BLaER1 (cell line): ENCODE data around the gene MAP3K7CL.
"Not testable (repeated sequence)": the region's sequence is repeated elsewhere in the genome, so short reads cannot be mapped to it uniquely, and the experiment has no call there.

Experiments
- H3K27ac ChIP-seq: shearing (Covaris generic); formaldehyde crosslinking; 2 replicates; pipeline ENCODE4 v1.8.1; 2022
- H3K27me3 ChIP-seq: shearing (Covaris generic); formaldehyde crosslinking; 2 replicates; pipeline ENCODE4 v1.8.1; 2022
- H3K36me3 ChIP-seq: shearing (Covaris generic); formaldehyde crosslinking; 2 replicates; pipeline ENCODE4 v1.8.1; 2022
- H3K4me1 ChIP-seq: shearing (Covaris generic); formaldehyde crosslinking; 2 replicates; pipeline ENCODE4 v1.8.1; 2022
- H3K4me2 ChIP-seq: shearing (Covaris generic); formaldehyde crosslinking; 2 replicates; pipeline ENCODE4 v1.8.1; 2022
- H3K4me3 ChIP-seq: shearing (Covaris generic); formaldehyde crosslinking; 2 replicates; pipeline ENCODE4 v1.8.1; 2022
- H3K9ac ChIP-seq: shearing (Covaris generic); formaldehyde crosslinking; 2 replicates; pipeline ENCODE4 v1.8.1; 2022
- H3K9me3 ChIP-seq: shearing (Covaris generic); formaldehyde crosslinking; 2 replicates; pipeline ENCODE4 v1.8.1; 2022
- H4K20me1 ChIP-seq: shearing (Covaris generic); formaldehyde crosslinking; 2 replicates; pipeline ENCODE4 v1.8.1; 2022
- Cebpa-rat ChIP-seq: shearing (Covaris generic); IDR thresholded peaks from 2 replicates; pipeline ENCODE4 v1.8.1; 2022

Gene MAP3K7CL

GRCh38 chr21:29166323-29166722 is 35.9 kb downstream of the MAP3K7CL start:
- Histone ChIP-seq H3K27me3 (no peaks in the 10 kb centered on the region), H4K20me1 (no peaks in the 10 kb centered on the region), H3K9me3 (no peaks in the 10 kb centered on the region), H3K27ac (no peak overlapping the region), H3K4me3 (no peak overlapping the region), H3K4me2 (no peak overlapping the region), H3K4me1 (no peaks in the 10 kb centered on the region), H3K9ac (no peak overlapping the region), H3K36me3 (no peaks in the 10 kb centered on the region)
- TF ChIP-seq Cebpa-rat = no peak

GRCh38 chr21:29166853-29167252 is 36.4 kb downstream of the MAP3K7CL start:
- TF ChIP-seq Cebpa-rat = no peak
- Histone ChIP-seq H3K9ac (no peak overlapping the region), H3K9me3 (no peaks in the 10 kb centered on the region), H3K27ac (no peak overlapping the region), H3K27me3 (no peaks in the 10 kb centered on the region), H3K4me3 (no peak overlapping the region), H4K20me1 (no peaks in the 10 kb centered on the region), H3K4me1 (no peaks in the 10 kb centered on the region), H3K36me3 (no peaks in the 10 kb centered on the region), H3K4me2 (no peak overlapping the region)

GRCh38 chr21:29167481-29167880 is 37.0 kb downstream of the MAP3K7CL start:
- H3K4me1 ChIP-seq, H4K20me1 ChIP-seq, H3K27me3 ChIP-seq, H3K36me3 ChIP-seq, H3K4me3 ChIP-seq, H3K9me3 ChIP-seq, H3K9ac ChIP-seq, H3K4me2 ChIP-seq, H3K27ac ChIP-seq: not testable (repeated sequence)

- Histone ChIP-seq H3K4me3 (no peak overlapping the region), H3K27me3 (no peaks in the 10 kb centered on the region), H3K4me1 (no peaks in the 10 kb centered on the region), H4K20me1 (no peaks in the 10 kb centered on the region), H3K9me3 (no peaks in the 10 kb centered on the region), H3K4me2 (no peak overlapping the region), H3K27ac (no peak overlapping the region), H3K9ac (no peak overlapping the region), H3K36me3 (no peaks in the 10 kb centered on the region)
- TF ChIP-seq Cebpa-rat = no peak
Measured at GRCh38 chr21:29168891-29169315, 38.5 kb downstream of the MAP3K7CL start.

- Histone ChIP-seq H3K9ac (no peak overlapping the region), H4K20me1 (no peaks in the 10 kb centered on the region), H3K4me2 (no peak overlapping the region), H3K9me3 (no peaks in the 10 kb centered on the region), H3K36me3 (no peaks in the 10 kb centered on the region), H3K4me3 (no peak overlapping the region), H3K4me1 (no peaks in the 10 kb centered on the region), H3K27ac (no peak overlapping the region), H3K27me3 (no peaks in the 10 kb centered on the region)
- TF ChIP-seq Cebpa-rat = no peak
Measured at GRCh38 chr21:29170944-29171343, 40.5 kb downstream of the MAP3K7CL start.

GRCh38 chr21:29172282-29172681 is 41.8 kb downstream of the MAP3K7CL start:
- H3K36me3 ChIP-seq = no peaks in the 10 kb centered on the region
- H3K27ac ChIP-seq = no peak overlapping the region
- no peak overlapping the region for H3K4me2 ChIP-seq
- H3K4me3 ChIP-seq = no peak overlapping the region
- H4K20me1 ChIP-seq = no peaks in the 10 kb centered on the region
- no peak overlapping the region for H3K9ac ChIP-seq
- TF ChIP-seq Cebpa-rat = no peak
- H3K27me3 ChIP-seq = no peaks in the 10 kb centered on the region
- no peaks in the 10 kb centered on the region for H3K9me3 ChIP-seq
- peaks cover 8% of the 10 kb centered on the region for H3K4me1 ChIP-seq

- Histone ChIP-seq H3K9me3 (no peaks in the 10 kb centered on the region), H3K4me3 (no peak overlapping the region), H3K4me2 (no peak overlapping the region), H3K9ac (no peak overlapping the region), H4K20me1 (no peaks in the 10 kb centered on the region), H3K4me1 (peaks cover 8% of the 10 kb centered on the region), H3K27me3 (no peaks in the 10 kb centered on the region), H3K36me3 (no peaks in the 10 kb centered on the region), H3K27ac (no peak overlapping the region)
- TF ChIP-seq Cebpa-rat = no peak
Measured at GRCh38 chr21:29174607-29175013, 44.2 kb downstream of the MAP3K7CL start.

- no peaks in the 10 kb centered on the region for H4K20me1 ChIP-seq
- no peak overlapping the region for H3K4me2 ChIP-seq
- H3K9me3 ChIP-seq = no peaks in the 10 kb centered on the region
- H3K27me3 ChIP-seq = no peaks in the 10 kb centered on the region
- no peak overlapping the region for H3K27ac ChIP-seq
- peaks cover 8% of the 10 kb centered on the region for H3K4me1 ChIP-seq
- no peaks in the 10 kb centered on the region for H3K36me3 ChIP-seq
- TF ChIP-seq Cebpa-rat = no peak
- H3K9ac ChIP-seq = no peak overlapping the region
- no peak overlapping the region for H3K4me3 ChIP-seq
Measured at GRCh38 chr21:29175408-29176134, 45.1 kb downstream of the MAP3K7CL start.

- H3K4me1 ChIP-seq = peaks cover 8% of the 10 kb centered on the region
- H3K36me3 ChIP-seq = no peaks in the 10 kb centered on the region
- TF ChIP-seq Cebpa-rat = no peak
- no peak overlapping the region for H3K9ac ChIP-seq
- no peaks in the 10 kb centered on the region for H3K9me3 ChIP-seq
- no peak overlapping the region for H3K27ac ChIP-seq
- H3K4me3 ChIP-seq = no peak overlapping the region
- H3K4me2 ChIP-seq = peak overlapping the region; percentile 30
- H4K20me1 ChIP-seq = no peaks in the 10 kb centered on the region
- no peaks in the 10 kb centered on the region for H3K27me3 ChIP-seq
Measured at GRCh38 chr21:29176471-29177120, 46.2 kb downstream of the MAP3K7CL start.

GRCh38 chr21:29177800-29178199 is 47.4 kb downstream of the MAP3K7CL start:
- no peaks in the 10 kb centered on the region for H3K27me3 ChIP-seq
- TF ChIP-seq Cebpa-rat = no peak
- H3K27ac ChIP-seq = no peak overlapping the region
- H3K4me1 ChIP-seq = peaks cover 8% of the 10 kb centered on the region
- H4K20me1 ChIP-seq = no peaks in the 10 kb centered on the region
- no peak overlapping the region for H3K4me2 ChIP-seq
- H3K36me3 ChIP-seq = no peaks in the 10 kb centered on the region
- H3K4me3 ChIP-seq = no peak overlapping the region
- H3K9me3 ChIP-seq = no peaks in the 10 kb centered on the region
- H3K9ac ChIP-seq = no peak overlapping the region

GRCh38 chr21:29178926-29179325 is 48.5 kb downstream of the MAP3K7CL start:
- TF ChIP-seq Cebpa-rat = no peak
- H4K20me1 ChIP-seq = no peaks in the 10 kb centered on the region
- no peaks in the 10 kb centered on the region for H3K9me3 ChIP-seq
- no peaks in the 10 kb centered on the region for H3K27me3 ChIP-seq
- H3K4me2 ChIP-seq = no peak overlapping the region
- peaks cover 8% of the 10 kb centered on the region for H3K4me1 ChIP-seq
- no peaks in the 10 kb centered on the region for H3K36me3 ChIP-seq
- no peak overlapping the region for H3K27ac ChIP-seq
- H3K9ac ChIP-seq = no peak overlapping the region
- H3K4me3 ChIP-seq = no peak overlapping the region
